Endothelial cell of umbilical vein (primary cell): ENCODE results near the gene YARS1. TPM values are rescaled to one million over a fixed set of nuclear protein-coding genes. Genes with fewer than 3 reads are reported as not detected.
A peak's percentile ranks its signal among the peaks of the same experiment; 100 is the strongest.

Source experiments
- BruUV-seq: library from RNA; stranded (reverse); fragments of 400-500 nt; replicated peaks from 2 replicates; lab custom pipeline; 2021; lab: Mats Ljungman, UMichigan
- CTCF ChIA-PET: fragments of 300-600, 350-600 bp; sonication (Branson Sonifier 250); formaldehyde crosslinking; loops from one replicate; lab custom pipeline; 2021; ENCODE audit warnings: antibody characterized with exemption, inconsistent platforms; lab: Charles Lee
- POLR2A ChIA-PET: fragments of 300-600, 350-600 bp; sonication (Branson Sonifier 250); formaldehyde crosslinking; loops from one replicate; lab custom pipeline; 2021; ENCODE audit warnings: antibody characterized with exemption, inconsistent platforms; lab: Charles Lee
- DNase-seq: peaks from one replicate; pipeline ENCODE4 v3.0.0-alpha.2; 2011; ENCODE audit warnings: low read depth, low spot score
- FAIRE-seq: peaks from 2 replicates; lab custom pipeline; 2011; peaks lifted over from hg19 to GRCh38; lab: Jason Lieb, UNC
- H2AFZ ChIP-seq: 2 replicates; pipeline ENCODE4 v1.6.0; 2012; ENCODE audit warnings: low read depth, low read length, control low read depth, inconsistent platforms
- H3K27ac ChIP-seq: 2 replicates; pipeline ENCODE4 v1.5.1; 2011; ENCODE audit warnings: low read depth, mild to moderate bottlenecking, control low read depth, low read length, moderate library complexity; ENCODE audit not compliant: insufficient read depth
- H3K27me3 ChIP-seq, 2 experiments: 2 replicates each; pipeline versions ENCODE4 v1.6.0 to v1.6.1; 2011; ENCODE audit warnings: low read length in 2 of 2, mixed read lengths in 1 of 2; ENCODE audit not compliant: control insufficient read depth in 2 of 2, insufficient read depth in 2 of 2
- H3K36me3 ChIP-seq, 2 experiments: 2 replicates in 1 of 2; 3 replicates in 1 of 2; pipeline ENCODE4 v1.5.1; 2011; ENCODE audit warnings: low read length in 2 of 2, mild to moderate bottlenecking in 1 of 2, moderate library complexity in 1 of 2; ENCODE audit not compliant: control insufficient read depth in 2 of 2, insufficient read depth in 2 of 2; ENCODE audit errors: extremely low read depth in 1 of 2
- H3K4me1 ChIP-seq: 3 replicates; pipeline ENCODE4 v1.5.1; 2011; ENCODE audit warnings: mild to moderate bottlenecking, low read length; ENCODE audit not compliant: control insufficient read depth, insufficient read depth; ENCODE audit errors: extremely low read depth
- H3K4me2 ChIP-seq: 2 replicates; pipeline ENCODE4 v1.6.1; 2011; ENCODE audit warnings: low read length, control low read depth, mixed read lengths; ENCODE audit not compliant: insufficient read depth
- H3K4me3 ChIP-seq, 3 experiments: fragments of 200-600 bp in 1 of 3; sonication (generic), shearing (Covaris generic) in 1 of 3; replicated peaks in 1 of 3; 2 replicates each; pipeline ENCODE4 v1.5.1; 2011 to 2016; ENCODE audit warnings: control low read depth in 3 of 3, low read length in 3 of 3, mild to moderate bottlenecking in 2 of 3, inconsistent platforms in 1 of 3, low read depth in 1 of 3, moderate library complexity in 1 of 3; ENCODE audit not compliant: insufficient read depth in 1 of 3
- H3K79me2 ChIP-seq: 2 replicates; pipeline ENCODE4 v1.6.0; 2012; ENCODE audit warnings: low read length, inconsistent platforms; ENCODE audit not compliant: control insufficient read depth, insufficient read depth
- H3K9ac ChIP-seq: replicated peaks from 2 replicates; pipeline ENCODE3; 2011; ENCODE audit warnings: low read length, control low read depth; ENCODE audit not compliant: insufficient read depth; ENCODE audit errors: extremely low read depth
- H3K9me1 ChIP-seq: replicated peaks from 3 replicates; pipeline ENCODE4 v1.6.0; 2011; ENCODE audit warnings: mild to moderate bottlenecking, low read length; ENCODE audit not compliant: control insufficient read depth, insufficient read depth; ENCODE audit errors: extremely low read depth
- H3K9me3 ChIP-seq: replicated peaks from 2 replicates; pipeline ENCODE4 v1.5.1; 2012; ENCODE audit warnings: low read length, inconsistent platforms; ENCODE audit not compliant: control insufficient read depth, insufficient read depth
- H4K20me1 ChIP-seq: replicated peaks from 2 replicates; pipeline ENCODE3; 2011; ENCODE audit warnings: mild to moderate bottlenecking, low read length; ENCODE audit not compliant: control insufficient read depth, insufficient read depth; ENCODE audit errors: extremely low read depth
- CTCF ChIP-seq, 2 donors: IDR thresholded peaks; 1 replicate in 1 of 2; 2 replicates in 1 of 2; pipeline ENCODE4 v1.5.1; 2011; ENCODE audit warnings: low read length in 2 of 2, mild to moderate bottlenecking in 2 of 2, moderate library complexity in 2 of 2, control low read depth in 1 of 2, inconsistent platforms in 1 of 2, low read depth in 1 of 2; ENCODE audit not compliant: insufficient read depth in 1 of 2; ENCODE audit errors: extremely low read depth in 1 of 2
- EZH2 ChIP-seq: IDR thresholded peaks from 2 replicates; pipeline ENCODE4 v1.6.1; 2012; ENCODE audit warnings: borderline replicate concordance, low read depth, mild to moderate bottlenecking, moderate library complexity, low read length, inconsistent platforms; ENCODE audit not compliant: severe bottlenecking
- JUN ChIP-seq: IDR thresholded peaks from 2 replicates; pipeline ENCODE4 v1.6.1; 2011; ENCODE audit warnings: borderline replicate concordance, low read depth; ENCODE audit not compliant: insufficient read length, insufficient read depth
- POLR2AphosphoS5 ChIP-seq: IDR thresholded peaks from 2 replicates; pipeline ENCODE4 v1.6.1; 2012; ENCODE audit warnings: low read depth, mild to moderate bottlenecking, control low read depth, low read length, moderate library complexity; ENCODE audit not compliant: insufficient read depth
- dilution Hi-C: fragments of 300-500 bp; cut with MboI; formaldehyde crosslinking; loops from one replicate; pipeline ENCODE4 v1.15.0; 2019; ENCODE audit warnings: low sequenced_read_pairs; ENCODE audit not compliant: extremely low pct_ligation_motif_present
- intact Hi-C: fragments of 100-400 bp; cut with micrococcal nuclease; formaldehyde crosslinking; loops from one replicate; pipeline ENCODE4 v1.10.0; 2022
- polyA plus RNA-seq, 4 experiments: library from polyadenylated mRNA; depleted of rRNA in 3 of 4; stranded (reverse) in 3 of 4; unstranded in 1 of 4; fragments of >200 nt; gene quantifications; 2 replicates each; pipeline versions ENCODE4 v1.2.1 to v1.2.3, GENCODE V29; 2011 to 2012; ENCODE audit warnings: missing spikeins in 1 of 4
- total RNA-seq: library from RNA; stranded (reverse); gene quantifications from 2 replicates; pipeline ENCODE4 v1.2.3, GENCODE V29; 2021

YARS1 gene
- total and polyA plus RNA-seq, 2 donors (not counting 3 experiments of a cell fraction or from before 2014, with no cell fraction given), result 38.2 to 144 TPM

- BruUV-seq, result TSS peak; percentile 11
- FAIRE-seq, result peak; percentile 80
- Histone ChIP-seq H3K27me3 (no peaks in the 10 kb centered on the region), H3K79me2 (no peaks in the 10 kb centered on the region), H4K20me1 (no peaks in the 10 kb centered on the region), H3K9me1 (no peaks in the 10 kb centered on the region), H3K4me1 (peaks cover 21% of the 10 kb centered on the region), H3K36me3 (peaks cover 0 to 18% of the 10 kb centered on the region in 2 experiments), H2AFZ (no peak overlapping the region), H3K27ac (no peak overlapping the region), H3K9ac (no peak overlapping the region), H3K9me3 (no peaks in the 10 kb centered on the region), H3K4me3 (no peak overlapping the region), H3K4me2 (no peak overlapping the region)
- POLR2A ChIA-PET, result interaction anchor here (1.2 kb wide), 1 partner anchor 31 kb away, joined by 3 read pairs; no protein-coding TSS in a partner anchor
- intact Hi-C loops, result loop anchor here (1.0 to 2.0 kb wide), 4 partner anchors 61 to 372 kb away; partner anchors contain the start of genes RBBP4 and ZBTB8OS
- dilution Hi-C loops, result no loop called here
- CTCF ChIA-PET, result interaction anchor here (0.6 to 12.2 kb wide), 33 partner anchors 9 to 372 kb away, joined by 3 to 392 read pairs (median 4); a partner anchor contains a TSS
- peak; percentile 66 for DNase-seq
- TF ChIP-seq CTCF (IDR thresholded peaks at IDR 0.05; ENCODE audit: extremely low read depth in 1 of 2, insufficient read depth in 1 of 2, low read depth in 1 of 2, low read length in 2 of 2), result peak; percentile 92 to 95
- TF ChIP-seq JUN, result no peak
- TF ChIP-seq POLR2AphosphoS5, result peak; percentile 10
- TF ChIP-seq EZH2, result no peak
These were observed 44.0 kb downstream of the YARS1 start for GRCh38 chr1:32773018-32773763.
